HG03066 (cell line): ENCODE results near the gene RBM23.
A peak's percentile ranks its signal among the peaks of the same experiment; 100 is the strongest.
"Not testable (repeated sequence)": the region's sequence is repeated elsewhere in the genome, so short reads cannot be mapped to it uniquely, and the experiment has no call there.

ENCODE experiments used
- ATAC-seq: cut with Tn5 transposase; IDR thresholded peaks from one replicate; pipeline ENCODE4 v1.9.1; 2021; ENCODE audit warnings: low read depth; ENCODE audit not compliant: unreplicated experiment

The RBM23 gene

GRCh38 chr14:22920697-22921096, 1.7 kb upstream of the RBM23 start:
- ATAC-seq = no peak

- peak; percentile 16 for ATAC-seq
Observed at GRCh38 chr14:22919601-22919921, 612 bp upstream of the RBM23 start.

GRCh38 chr14:22915886-22916521, 2.9 kb downstream of the RBM23 start:
- ATAC-seq = no peak

GRCh38 chr14:22914836-22915235, 4.1 kb downstream of the RBM23 start:
- ATAC-seq = not testable (repeated sequence)

DNA sequence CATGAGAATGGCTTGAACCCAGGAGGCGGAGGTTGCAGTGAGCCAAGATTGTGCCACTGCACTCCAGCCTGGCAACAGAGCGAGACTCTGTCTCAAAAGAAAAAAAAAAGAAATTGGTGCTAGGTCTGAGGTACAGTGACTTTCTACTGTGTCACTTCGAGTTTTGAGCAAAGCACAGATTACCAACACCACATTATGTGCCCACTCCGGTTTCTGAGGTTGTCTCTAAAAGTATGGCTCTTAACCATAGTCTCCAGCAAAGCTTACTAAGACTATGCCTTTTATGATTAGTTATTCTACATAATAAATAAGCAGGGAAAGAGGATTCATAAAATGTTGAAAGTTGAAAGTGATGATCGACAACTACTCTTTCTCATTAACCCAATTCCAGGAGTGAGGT, 8.0 kb downstream of the RBM23 start:
- ATAC-seq = no peak

- no peak for ATAC-seq
Observed at GRCh38 chr14:22908601-22909000, 10.3 kb downstream of the RBM23 start.

DNA sequence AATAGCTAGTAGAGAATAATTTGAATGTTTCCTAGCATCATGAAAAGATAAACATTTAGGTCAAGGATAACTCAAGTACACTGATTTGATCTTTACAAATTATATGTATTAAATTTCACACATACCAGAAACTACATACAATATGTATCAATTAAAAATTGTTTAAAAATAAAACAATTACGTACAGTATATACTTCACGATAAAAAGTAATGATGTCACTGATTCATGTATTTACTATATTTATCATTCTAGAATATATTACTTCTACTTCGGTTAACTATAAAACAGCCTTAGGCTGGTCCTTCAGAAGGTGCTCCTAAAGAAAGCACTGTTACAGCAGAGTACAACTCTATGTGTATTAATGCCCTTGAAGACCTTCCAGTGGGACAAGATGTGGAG, 11.5 kb downstream of the RBM23 start:
- no peak for ATAC-seq

- ATAC-seq = no peak
Observed at GRCh38 chr14:22906073-22906472, 12.9 kb downstream of the RBM23 start.

DNA sequence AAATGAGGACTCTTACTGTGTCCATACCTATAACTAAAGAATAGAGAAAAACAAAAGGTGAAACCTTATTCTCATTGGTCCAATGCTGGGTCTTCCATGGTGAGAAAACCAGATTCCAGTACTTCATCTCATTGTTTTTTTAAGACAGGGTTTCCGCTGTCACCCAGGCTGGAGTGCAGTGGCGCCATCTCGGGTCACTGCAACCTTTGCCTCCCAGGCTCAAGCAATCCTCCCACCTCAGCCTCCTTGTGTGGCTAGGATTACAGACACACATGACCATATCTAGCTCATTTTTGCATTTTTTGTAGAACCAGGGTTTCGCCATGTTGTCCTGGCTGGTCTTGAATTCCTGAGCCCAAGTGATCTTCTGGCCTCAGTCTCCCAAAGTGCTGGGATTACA, 13.3 kb downstream of the RBM23 start:
- no peak for ATAC-seq

- no peak for ATAC-seq
Observed at GRCh38 chr14:22903742-22904087, 15.2 kb downstream of the RBM23 start.

DNA sequence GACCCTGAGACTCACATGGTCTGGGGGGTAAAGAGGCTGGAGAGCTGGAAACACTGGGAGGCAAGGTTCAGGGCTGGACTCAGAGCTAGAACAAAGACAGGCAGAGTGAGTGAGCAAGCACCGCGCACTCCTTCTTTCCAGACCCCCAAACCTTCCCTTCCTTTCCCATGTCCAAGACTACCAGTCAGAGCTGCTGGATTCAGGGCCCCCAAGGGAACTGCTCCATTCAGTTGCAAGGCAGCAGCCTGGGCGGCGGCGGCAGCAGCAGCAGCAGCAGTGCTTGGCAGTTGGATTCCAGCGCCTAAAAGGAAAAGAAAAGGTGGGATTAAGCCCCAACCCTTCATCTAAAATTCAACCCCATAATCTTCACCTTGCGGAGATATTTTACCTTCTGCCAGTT, 17.1 kb downstream of the RBM23 start:
- no peak for ATAC-seq

DNA sequence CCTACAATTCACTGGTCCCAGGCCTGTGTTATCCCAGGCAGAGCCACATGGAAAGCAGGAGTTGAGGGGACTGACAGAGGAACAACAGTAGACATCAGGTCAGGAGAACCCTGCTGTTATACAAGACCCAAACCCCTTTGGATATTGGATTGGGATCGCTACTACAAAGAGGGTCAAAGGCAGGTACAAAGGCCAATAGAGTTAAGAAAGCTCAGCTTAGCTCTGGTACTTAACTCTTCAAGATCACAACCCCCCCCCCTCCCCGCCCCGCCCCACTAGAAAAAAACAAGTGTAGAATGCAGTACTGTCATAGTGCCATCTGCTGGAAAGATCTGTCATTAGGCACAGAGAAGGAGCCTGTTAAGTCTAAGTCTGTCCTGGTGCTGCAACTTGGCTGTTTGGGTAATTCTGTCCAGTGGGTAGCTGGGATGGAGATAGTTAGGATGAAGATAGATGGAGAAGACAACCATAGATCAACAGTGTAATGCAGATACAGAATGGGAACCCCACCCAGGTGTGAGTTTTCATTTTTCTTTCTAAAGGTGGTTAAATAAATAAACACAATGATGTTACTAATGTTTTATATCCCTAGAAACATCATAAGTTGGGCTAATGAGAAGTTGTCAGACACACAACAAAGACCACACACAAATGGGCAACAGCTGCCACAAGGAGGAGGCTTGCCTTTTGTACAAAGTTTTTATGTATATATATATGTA, 18.7 kb downstream of the RBM23 start:
- ATAC-seq = no peak

DNA sequence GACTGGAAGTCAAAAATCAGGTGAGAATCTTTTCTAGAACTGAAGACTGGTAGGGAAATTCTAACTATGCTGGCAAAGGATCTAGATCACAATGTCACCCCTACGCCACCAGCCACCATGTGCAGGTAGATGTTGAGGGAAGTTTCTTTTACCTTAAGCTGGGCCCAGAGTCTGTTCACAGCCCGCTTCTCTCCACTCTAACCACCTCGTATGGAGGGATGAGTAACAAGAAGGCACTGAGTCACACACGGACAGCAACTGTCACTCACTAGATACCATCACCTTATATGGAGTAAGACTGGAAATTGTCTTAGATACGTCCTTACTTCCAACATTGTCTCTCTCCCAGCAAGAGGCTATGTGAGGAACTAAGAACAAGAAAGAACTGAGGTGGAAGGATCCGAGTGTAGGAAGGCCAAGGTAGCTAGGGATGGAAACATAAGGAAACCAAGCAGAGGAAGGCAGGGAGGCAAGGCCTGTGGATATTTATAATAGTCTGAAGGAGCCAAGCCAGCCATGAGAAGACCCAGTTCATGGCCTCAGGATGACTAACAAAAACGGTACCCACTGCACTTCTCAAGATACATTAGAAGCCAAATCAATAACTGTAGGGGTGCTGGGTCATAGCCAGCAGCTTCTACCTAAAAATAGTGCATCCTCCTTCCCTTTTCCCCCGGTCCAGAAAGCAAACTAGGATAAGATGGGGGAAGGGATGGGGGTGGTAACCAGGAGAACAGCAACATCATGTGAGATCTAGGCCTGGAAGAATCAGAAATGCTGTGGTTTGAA, 20.5 kb downstream of the RBM23 start:
- no peak for ATAC-seq

DNA sequence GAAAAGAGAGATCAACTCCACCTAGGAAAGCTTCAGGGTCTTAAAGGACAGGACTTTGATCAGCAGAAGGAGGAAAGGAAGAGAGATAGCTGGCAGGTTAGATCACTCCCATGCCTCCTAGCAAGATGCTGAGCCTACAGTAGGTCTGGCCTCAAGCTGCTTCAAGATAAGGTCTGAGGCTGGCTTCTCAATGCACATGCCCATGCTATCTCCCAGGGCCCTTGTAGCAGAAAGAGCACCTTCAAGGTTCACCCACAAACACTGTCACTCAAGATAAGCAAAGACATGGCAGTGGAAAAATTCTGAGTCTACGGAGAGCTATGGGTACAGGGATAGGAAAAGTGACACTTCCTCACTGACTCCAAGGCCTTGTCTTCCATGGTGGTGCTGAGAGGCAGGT, 21.6 kb downstream of the RBM23 start:
- no peak for ATAC-seq

DNA sequence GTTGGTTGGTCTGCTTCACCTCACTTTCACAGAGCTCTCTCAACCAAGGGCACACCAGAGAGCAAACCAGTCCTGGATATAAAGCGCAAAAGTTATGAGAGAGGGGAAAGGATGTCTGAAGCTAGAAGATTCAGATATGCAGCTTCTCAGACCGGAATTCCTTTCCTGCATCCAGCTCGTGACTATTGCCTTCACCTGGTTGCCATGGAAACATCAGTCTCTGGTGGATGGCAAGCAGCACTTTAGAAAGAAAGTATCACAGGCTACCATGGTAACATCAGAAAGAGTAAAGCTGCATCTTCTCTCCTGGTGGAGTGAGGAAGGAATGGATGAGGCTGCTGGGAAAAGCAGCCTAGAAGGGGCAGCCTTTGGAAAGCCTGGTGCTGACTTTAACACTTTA, 22.2 kb downstream of the RBM23 start:
- ATAC-seq = no peak

DNA sequence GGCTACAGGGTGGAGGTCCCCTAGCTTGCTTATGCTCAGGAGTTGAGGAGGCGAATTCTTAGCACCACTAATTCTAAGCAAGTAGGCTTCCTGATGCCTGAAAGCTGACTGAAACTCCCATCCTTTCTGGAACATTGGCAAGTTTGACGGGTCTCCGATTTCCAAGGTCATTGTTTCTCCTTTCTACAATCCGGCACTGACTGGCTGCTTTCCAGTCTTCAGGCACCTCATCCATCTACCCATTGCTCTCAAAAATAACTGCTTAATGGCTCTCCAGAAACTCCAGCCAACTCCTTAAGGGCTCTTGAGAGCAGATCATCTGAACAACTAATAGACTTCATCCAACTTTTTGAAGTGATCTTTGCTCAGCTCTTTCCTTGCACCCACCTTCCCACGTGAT, 22.6 kb downstream of the RBM23 start:
- ATAC-seq = no peak

DNA sequence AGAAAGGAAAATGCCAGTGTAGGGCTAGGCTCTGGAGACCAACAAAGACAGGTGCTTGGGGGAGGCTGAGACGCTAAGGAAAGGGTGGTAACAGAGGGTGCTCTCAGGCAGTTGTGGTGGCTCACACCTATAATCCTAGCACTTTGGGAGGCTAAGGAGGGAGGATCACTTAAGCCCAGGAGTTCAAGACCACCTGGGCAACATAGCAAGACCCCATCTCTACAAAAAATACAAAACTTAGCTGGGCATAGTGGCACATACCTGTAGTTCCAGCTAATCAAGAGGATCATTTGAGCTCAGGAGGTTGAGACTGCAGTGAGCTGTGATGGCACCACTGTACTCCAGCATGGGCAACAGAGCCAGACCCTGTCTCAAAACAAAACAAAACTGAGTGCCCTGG, 23.5 kb downstream of the RBM23 start:
- ATAC-seq = no peak

DNA sequence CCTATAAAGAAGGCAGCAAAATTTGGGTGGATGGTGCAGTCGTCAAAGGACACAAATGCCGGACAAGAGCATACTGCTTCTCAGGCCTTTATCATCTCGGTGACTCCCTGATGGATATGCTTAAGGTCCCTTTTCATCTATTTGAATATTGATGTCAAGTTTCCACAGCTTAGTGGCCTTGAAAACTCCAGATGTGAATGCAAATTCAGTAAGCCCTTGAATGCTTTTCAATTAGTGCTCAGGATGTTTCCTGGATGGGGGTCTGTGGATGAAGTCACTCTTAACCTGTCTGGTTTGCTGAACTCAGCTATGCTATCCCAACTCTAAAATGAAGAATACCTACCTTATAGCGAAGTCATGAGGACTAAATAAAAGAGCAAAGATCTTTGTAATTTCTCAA, 25.2 kb downstream of the RBM23 start:
- ATAC-seq = no peak

DNA sequence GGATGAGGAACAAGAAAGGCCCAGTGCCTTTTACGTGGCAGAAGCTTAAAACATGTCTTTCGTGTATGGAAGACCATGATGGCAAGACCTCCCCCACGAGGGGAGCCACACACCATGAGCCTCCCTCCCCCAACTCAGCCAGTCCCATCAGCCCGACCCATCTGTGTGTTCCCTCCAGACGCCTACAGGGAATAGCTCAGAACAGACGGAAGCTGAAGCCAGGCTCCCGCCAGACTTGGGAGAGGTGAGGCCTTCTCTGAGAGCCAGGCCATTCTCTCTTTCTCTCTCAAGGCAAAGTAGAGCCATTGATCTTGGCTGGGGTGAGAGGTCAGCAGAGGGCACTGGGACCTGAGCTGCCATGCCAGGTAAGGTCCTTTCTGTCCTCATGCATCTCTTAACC, 26.5 kb downstream of the RBM23 start:
- ATAC-seq = no peak

DNA sequence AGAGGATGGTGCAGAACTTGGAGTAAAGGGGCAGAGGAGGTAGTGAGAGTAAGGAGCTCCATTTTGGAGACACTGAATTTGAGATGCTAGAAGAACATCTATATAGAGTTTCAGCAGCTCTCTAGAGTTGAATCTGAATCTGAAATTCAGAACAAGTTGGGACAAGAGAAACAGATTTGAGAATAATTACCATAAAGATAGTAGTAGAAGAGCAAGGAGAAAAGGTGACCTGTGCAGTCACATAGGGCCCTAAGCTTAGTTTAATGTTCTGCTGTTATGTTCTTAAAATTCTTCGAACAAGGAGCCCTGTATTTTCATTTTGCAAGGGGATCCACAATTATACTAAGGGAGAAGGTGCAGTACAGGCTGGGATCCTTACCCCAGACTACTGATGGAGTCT, 28.5 kb downstream of the RBM23 start:
- no peak for ATAC-seq

DNA sequence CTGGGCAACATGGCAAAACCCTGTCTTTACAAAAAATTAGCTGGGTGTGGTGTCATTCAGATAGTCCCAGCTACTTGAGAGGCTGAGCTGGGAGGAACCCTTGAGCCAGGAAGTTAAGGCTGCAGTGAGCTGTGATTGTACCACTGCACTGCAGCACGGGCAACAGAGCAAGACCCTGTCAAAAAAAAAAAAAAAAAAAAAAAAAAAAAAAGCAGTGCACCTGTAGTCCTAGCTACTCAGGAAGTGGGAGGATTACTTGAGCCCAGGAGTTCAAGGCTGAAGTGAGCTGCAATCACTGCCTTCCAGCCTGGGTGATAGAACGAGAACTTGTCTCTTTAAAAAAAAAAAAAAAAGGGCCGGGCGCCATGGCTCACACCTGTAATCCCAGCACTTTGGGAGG, 30.3 kb downstream of the RBM23 start:
- ATAC-seq = no peak

DNA sequence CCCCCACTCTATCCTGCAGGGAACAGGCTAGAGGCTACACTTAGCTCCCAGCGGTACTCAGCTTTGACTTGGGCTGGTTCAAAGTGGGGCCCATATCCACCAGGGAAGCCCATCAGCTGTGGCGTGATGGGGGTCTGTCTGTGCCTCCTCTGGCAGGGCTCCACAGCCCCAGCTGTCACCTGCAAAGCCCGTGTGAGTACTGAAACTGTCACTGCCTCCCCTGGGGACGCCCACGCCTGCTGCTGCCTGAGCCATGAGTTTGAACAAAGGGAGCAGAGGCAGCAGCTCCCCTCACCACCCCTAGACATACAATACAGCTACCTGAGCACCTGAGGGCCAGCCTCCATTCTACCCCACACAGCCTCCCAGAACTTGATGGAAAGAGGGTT, 31.0 kb downstream of the RBM23 start:
- peak; percentile 42 for ATAC-seq
